Omental fat pad (tissue), 4 donors: Measurements from ENCODE around the gene GPX7. TPM values are rescaled to one million over a fixed set of nuclear protein-coding genes. Genes with fewer than 3 reads are reported as not detected.
A peak's percentile ranks its signal among the peaks of the same experiment; 100 is the strongest.
"Not testable (repeated sequence)": the region's sequence is repeated elsewhere in the genome, so short reads cannot be mapped to it uniquely, and the experiment has no call there.

Source experiments
- ATAC-seq: fragments of 150-250 bp; one replicate; pipeline ENCODE4 v1.9.1; 2016; ENCODE audit warnings: mild to moderate bottlenecking, moderate library complexity; ENCODE audit not compliant: low FRiP score
- DNase-seq: peaks from one replicate; pipeline ENCODE4 v3.0.0-alpha.2; 2019; ENCODE audit warnings: low spot score
- total RNA-seq, 4 donors: library from RNA; depleted of rRNA; stranded (reverse); fragments of >200 nt; gene quantifications; one replicate each; pipeline ENCODE4 v1.1.0, GENCODE V29; 2016
- TF ChIP-seq, protein P1 (sequence below), 3 donors: fragments of 450-650 bp; IDR thresholded peaks; one replicate each; pipeline ENCODE4 v1.5.1; 2016 to 2017; ENCODE audit warnings: antibody characterized with exemption in 3 of 3, mild to moderate bottlenecking in 3 of 3, moderate library complexity in 2 of 3

The GPX7 gene
- total RNA-seq, 4 donors from 2014 or later = 8.6 to 23.0 (median 16.3) TPM

DNA sequence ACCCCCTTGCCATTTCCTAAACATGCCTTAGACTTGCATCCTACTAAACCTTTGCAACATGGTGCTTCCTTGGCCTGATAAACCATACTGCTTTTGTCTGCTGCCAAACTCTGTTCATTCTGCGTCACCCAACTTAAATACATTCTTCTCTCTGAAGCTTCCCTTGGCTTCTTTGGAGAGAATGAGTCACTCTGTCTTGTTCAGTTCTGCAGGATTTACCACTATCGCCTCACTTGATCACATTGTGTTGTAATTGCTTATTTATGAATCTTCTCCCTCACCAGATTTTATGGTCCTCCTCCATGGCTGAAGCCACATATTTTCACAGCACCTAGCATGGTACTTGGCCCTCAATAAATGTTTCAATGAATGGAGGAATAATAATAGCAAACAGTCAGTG lies 27.6 kb upstream of the GPX7 start:
- DNase-seq (no peak), ATAC-seq (peak; percentile 82)
- TF ChIP-seq, protein P1, sequence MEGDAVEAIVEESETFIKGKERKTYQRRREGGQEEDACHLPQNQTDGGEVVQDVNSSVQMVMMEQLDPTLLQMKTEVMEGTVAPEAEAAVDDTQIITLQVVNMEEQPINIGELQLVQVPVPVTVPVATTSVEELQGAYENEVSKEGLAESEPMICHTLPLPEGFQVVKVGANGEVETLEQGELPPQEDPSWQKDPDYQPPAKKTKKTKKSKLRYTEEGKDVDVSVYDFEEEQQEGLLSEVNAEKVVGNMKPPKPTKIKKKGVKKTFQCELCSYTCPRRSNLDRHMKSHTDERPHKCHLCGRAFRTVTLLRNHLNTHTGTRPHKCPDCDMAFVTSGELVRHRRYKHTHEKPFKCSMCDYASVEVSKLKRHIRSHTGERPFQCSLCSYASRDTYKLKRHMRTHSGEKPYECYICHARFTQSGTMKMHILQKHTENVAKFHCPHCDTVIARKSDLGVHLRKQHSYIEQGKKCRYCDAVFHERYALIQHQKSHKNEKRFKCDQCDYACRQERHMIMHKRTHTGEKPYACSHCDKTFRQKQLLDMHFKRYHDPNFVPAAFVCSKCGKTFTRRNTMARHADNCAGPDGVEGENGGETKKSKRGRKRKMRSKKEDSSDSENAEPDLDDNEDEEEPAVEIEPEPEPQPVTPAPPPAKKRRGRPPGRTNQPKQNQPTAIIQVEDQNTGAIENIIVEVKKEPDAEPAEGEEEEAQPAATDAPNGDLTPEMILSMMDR (IDR thresholded peaks at IDR 0.05) = no peak

DNA sequence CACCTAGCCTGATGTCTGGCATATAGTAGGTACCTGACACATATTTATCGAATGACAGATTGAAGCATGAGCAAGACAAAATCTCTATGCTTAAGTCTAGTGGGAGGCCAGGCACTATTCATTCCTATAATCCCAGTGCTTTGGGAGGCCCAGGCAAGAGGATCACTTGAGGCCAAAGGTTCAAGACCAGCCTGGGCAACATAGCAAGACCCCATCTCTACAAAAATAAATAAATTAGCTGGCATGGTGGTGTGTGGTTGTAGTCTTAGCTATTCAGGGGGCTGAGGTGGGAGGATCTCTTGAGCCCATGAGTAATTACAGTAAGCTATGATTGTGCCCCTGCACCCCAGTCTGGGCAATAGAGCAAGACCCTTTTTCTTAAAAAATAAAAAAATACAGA lies 26.1 kb upstream of the GPX7 start:
- TF ChIP-seq, protein P1 (IDR thresholded peaks at IDR 0.05) = no peak

DNA sequence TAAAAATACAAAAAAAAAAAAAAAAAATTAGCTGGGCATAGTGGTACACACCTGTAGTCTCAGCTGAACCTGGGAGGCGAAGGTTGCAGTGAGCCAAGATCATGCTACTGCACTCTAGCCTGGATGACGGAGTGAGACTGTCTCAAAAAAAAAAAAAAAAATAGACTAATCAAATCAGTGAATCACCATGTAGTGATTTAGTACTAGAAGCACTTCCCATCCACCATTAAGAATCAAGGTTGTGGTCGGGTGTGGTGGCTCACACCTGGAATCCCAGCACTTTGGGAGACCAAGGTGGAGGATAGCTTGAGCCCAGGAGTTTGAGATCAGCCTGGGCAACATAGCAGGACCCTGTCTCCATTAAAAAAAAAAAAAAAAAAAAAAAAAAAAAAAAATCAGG lies 24.1 kb upstream of the GPX7 start:
- not testable (repeated sequence) for ATAC-seq, DNase-seq

More for the DNA sequence above, 26.1 kb upstream of the GPX7 start:
- no peak for DNase-seq
- ATAC-seq = no peak

- TF ChIP-seq, protein P1 (IDR thresholded peaks at IDR 0.05) = no peak
- DNase-seq = no peak
- no peak for ATAC-seq
Measured at GRCh38 chr1:52579415-52579814, 22.8 kb upstream of the GPX7 start.

DNA sequence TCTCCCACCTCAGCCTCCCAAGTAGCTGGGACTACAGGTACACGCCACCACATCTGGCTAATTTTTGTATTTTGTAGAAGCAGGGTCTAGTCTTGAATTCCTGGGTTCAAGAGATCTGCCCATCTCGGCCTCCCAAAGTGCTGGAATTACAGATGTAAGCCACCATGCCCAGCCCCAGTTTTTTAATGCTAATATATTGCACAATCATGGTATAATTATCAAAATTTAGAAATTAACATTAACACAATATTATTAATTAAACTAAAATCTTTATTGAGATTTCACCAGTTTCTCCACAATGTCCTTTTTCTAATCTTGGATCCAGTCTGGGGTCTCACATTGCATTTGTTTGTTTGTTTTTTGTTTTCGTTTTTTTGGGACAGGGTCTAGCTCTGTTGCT lies 21.9 kb upstream of the GPX7 start:
- TF ChIP-seq, protein P1 (IDR thresholded peaks at IDR 0.05) = no peak
- DNase-seq = no peak
- no peak for ATAC-seq

- ATAC-seq = no peak
- TF ChIP-seq, protein P1 (IDR thresholded peaks at IDR 0.05) = no peak
- no peak for DNase-seq
Measured at GRCh38 chr1:52582116-52582696, 20.0 kb upstream of the GPX7 start.

- TF ChIP-seq, protein P1 (IDR thresholded peaks at IDR 0.05) = no peak
- ATAC-seq = no peak
- no peak for DNase-seq
Measured at GRCh38 chr1:52585474-52585873, 16.7 kb upstream of the GPX7 start.
